Ishikawa (cell line): Measurements from ENCODE around the gene MEIS1.

Experiments
- CEBPB ChIP-seq: IDR thresholded peaks from 2 replicates; pipeline ENCODE4 v1.6.1; 2012
- CREB1 ChIP-seq: IDR thresholded peaks from 2 replicates; pipeline ENCODE4 v1.6.1; 2012; ENCODE audit warnings: low read depth
- EP300 ChIP-seq: IDR thresholded peaks from 2 replicates; pipeline ENCODE4 v1.6.1; 2012; ENCODE audit warnings: borderline replicate concordance
- FOXM1 ChIP-seq: IDR thresholded peaks from 2 replicates; pipeline ENCODE4 v1.6.1; 2012; ENCODE audit warnings: low read depth, borderline replicate concordance
- NFIC ChIP-seq: IDR thresholded peaks from 2 replicates; pipeline ENCODE4 v1.6.1; 2012
- RAD21 ChIP-seq: IDR thresholded peaks from 2 replicates; pipeline ENCODE4 v1.6.1; 2012; ENCODE audit warnings: low read depth
- REST ChIP-seq: IDR thresholded peaks from 2 replicates; pipeline ENCODE4 v1.6.1; 2012; ENCODE audit warnings: low read depth, mild to moderate bottlenecking

GRCh38 chr2:66545258-66545657 lies 110.3 kb downstream of the MEIS1 start:
- TF ChIP-seq RAD21 (no peak), CREB1 (no peak), FOXM1 (no peak), EP300 (no peak), REST (no peak), CEBPB (no peak), NFIC (no peak)
